ENCODE measurements around the gene GLUD1. TPM values are rescaled to one million over a fixed set of nuclear protein-coding genes. Genes with fewer than 3 reads are reported as not detected.

GLUD1 gene
- polyA plus RNA-seq, 2 of the 4 experiments (the other 2 are of a cell fraction) = 74.4 to 117 TPM

- no peak overlapping the region for H3K27ac ChIP-seq
- H3K4me2 ChIP-seq = no peak overlapping the region
- POLR2A ChIA-PET = no interaction called here
- H3K9me3 ChIP-seq = no peaks in the 10 kb centered on the region
- CTCF ChIA-PET = no interaction called here
- TF ChIP-seq CBX8 (IDR thresholded peaks at IDR 0.05) (no peak), HDAC2 (IDR thresholded peaks at IDR 0.05) (no peak), CBX2 (IDR thresholded peaks at IDR 0.05; ENCODE audit: borderline replicate concordance, low read depth) (no peak), ELK1 (IDR thresholded peaks at IDR 0.05; ENCODE audit: low read depth, low read length) (no peak), CEBPB (IDR thresholded peaks at IDR 0.05) (no peak), E2F6 (IDR thresholded peaks at IDR 0.05; ENCODE audit: borderline replicate concordance, low read depth) (no peak), SMC3 (IDR thresholded peaks at IDR 0.05) (no peak), BHLHE40 (IDR thresholded peaks at IDR 0.05; ENCODE audit: low read depth, low read length) (no peak), ZC3H11A (IDR thresholded peaks at IDR 0.05) (no peak), POLR2AphosphoS2 (conservative IDR thresholded peaks at IDR 0.05; ENCODE audit: low read length) (no peak), SREBF2 (IDR thresholded peaks at IDR 0.05) (no peak), NFE2L2 (conservative IDR thresholded peaks at IDR 0.05; ENCODE audit: low read length) (no peak)
- 43% methylated on average over 3 of the region's 3 CpGs for WGBS (ENCODE audit: missing lambda C conversion rate)
- H3K4me1 ChIP-seq = no peaks in the 10 kb centered on the region
- FAIRE-seq (no peak), DNase-seq (ENCODE audit: low read depth in 1 of 2, low spot score in 1 of 2) (no peak), ATAC-seq (no peak)
- no peak overlapping the region for H3K4me3 ChIP-seq
Measured at GRCh38 chr10:87000491-87000890, 94.2 kb downstream of the GLUD1 start.

Small RNA genes lying within 50 kb of the gene (small RNA-seq; reads per million reads assigned to genes)
- gene AL136982.5 = 0 reads per million in 6 experiments
- 0 reads per million in 6 experiments for gene FAM25A
- 0 reads per million in 6 experiments for gene RNU6-529P

Other genes with a start within 250 kb of the GLUD1 start
- 1.1 and 1.4 TPM in 2 replicates for gene MMRN2, start 137.2 kb downstream of the GLUD1 start, polyA plus RNA-seq (2011; rRNA removed)
- gene MMRN2, start 137.2 kb downstream of the GLUD1 start, polyA plus RNA-seq (2017; fragmentation: RNase III; extraction: RNeasy Plus Mini Kit Qiagen cat#74134 plus additional on column Dnase treatment) = 0.33 to 0.54 TPM (median 0.35 TPM) in 3 replicates
- 14.0 and 17.9 TPM in 2 replicates for gene SNCG, start 136.2 kb downstream of the GLUD1 start, polyA plus RNA-seq (2011; rRNA removed)
- 7.4 to 9.9 TPM (median 8.4 TPM) in 3 replicates for gene SNCG, start 136.2 kb downstream of the GLUD1 start, polyA plus RNA-seq (2017; fragmentation: RNase III; extraction: RNeasy Plus Mini Kit Qiagen cat#74134 plus additional on column Dnase treatment)
- not detected in 2 replicates for gene ADIRF, start 126.4 kb downstream of the GLUD1 start, polyA plus RNA-seq (2011; rRNA removed)
- not detected in 3 replicates for gene ADIRF, start 126.4 kb downstream of the GLUD1 start, polyA plus RNA-seq (2017; fragmentation: RNase III; extraction: RNeasy Plus Mini Kit Qiagen cat#74134 plus additional on column Dnase treatment)
- not detected in 2 replicates for gene FAM25A, start 74.5 kb downstream of the GLUD1 start, polyA plus RNA-seq (2011; rRNA removed)
- not detected in 3 replicates for gene FAM25A, start 74.5 kb downstream of the GLUD1 start, polyA plus RNA-seq (2017; fragmentation: RNase III; extraction: RNeasy Plus Mini Kit Qiagen cat#74134 plus additional on column Dnase treatment)
- gene SHLD2, start 363 bp upstream of the GLUD1 start, polyA plus RNA-seq (2011; rRNA removed) = 39.9 and 45.4 TPM in 2 replicates
- gene SHLD2, start 363 bp upstream of the GLUD1 start, polyA plus RNA-seq (2017; fragmentation: RNase III; extraction: RNeasy Plus Mini Kit Qiagen cat#74134 plus additional on column Dnase treatment) = 22.9 to 25.4 TPM (median 24.4 TPM) in 3 replicates
- 0.05 TPM in 1 of 2 replicates, not detected in the other for gene NUTM2A, start 130.6 kb upstream of the GLUD1 start, polyA plus RNA-seq (2011; rRNA removed)
- gene NUTM2A, start 130.6 kb upstream of the GLUD1 start, polyA plus RNA-seq (2017; fragmentation: RNase III; extraction: RNeasy Plus Mini Kit Qiagen cat#74134 plus additional on column Dnase treatment) = 0.09 to 0.15 TPM (median 0.09 TPM) in 3 replicates